K562 (cell line): ENCODE results near the gene ST3GAL3. TPM values are rescaled to one million over a fixed set of nuclear protein-coding genes. Genes with fewer than 3 reads are reported as not detected.

ENCODE experiments used
- ATAC-seq: fragments of 200-7000 bp; cut with Tn5 transposase; 3 replicates; pipeline ENCODE4 v1.9.1; 2020; ENCODE audit warnings: moderate library complexity
- BruUV-seq: library from RNA; stranded (reverse); fragments of 400-500 nt; replicated peaks from 2 replicates; lab custom pipeline; 2021; lab: Mats Ljungman, UMichigan
- CTCF ChIA-PET: fragments of 300-600 bp; formaldehyde crosslinking; extraction: SDS; loops from one replicate; lab custom pipeline; 2021; ENCODE audit warnings: low intra/inter-chr PET ratio; lab: Yijun Ruan, JAX
- POLR2A ChIA-PET: fragments of 300-600, 350-650 bp; sonication (Branson Sonifier 250); formaldehyde crosslinking; extraction: SDS; loops from one replicate; lab custom pipeline; 2021; ENCODE audit warnings: antibody characterized with exemption, inconsistent platforms; lab: Yijun Ruan, JAX
- DNase-seq, 4 experiments: peaks; one replicate each; pipeline versions ENCODE4 v3.0.0 to v3.0.0-alpha.2; 2011 to 2018; ENCODE audit warnings: low spot score in 3 of 4, mixed read lengths in 3 of 4; ENCODE audit errors: extremely low read depth in 1 of 4
- FAIRE-seq: peaks from 2 replicates; lab custom pipeline; 2011; peaks lifted over from hg19 to GRCh38; lab: Jason Lieb, UNC
- H2AFZ ChIP-seq: 2 replicates; pipeline ENCODE4 v1.6.0; 2011; ENCODE audit warnings: low read depth, low read length, control low read depth, inconsistent platforms
- H3K27ac ChIP-seq: fragments of 200-600 bp; 3 replicates; pipeline ENCODE4 v1.8.0; 2011; ENCODE audit warnings: low read depth, mild to moderate bottlenecking, control low read depth, inconsistent platforms, low read length, moderate library complexity, mixed read lengths; ENCODE audit errors: extremely low read depth
- H3K27me3 ChIP-seq, 2 experiments: fragments of 300-600 bp in 1 of 2; 2 replicates in 1 of 2; 3 replicates in 1 of 2; pipeline versions ENCODE4 v1.6.0 to v1.8.0; 2011; ENCODE audit warnings: inconsistent platforms in 2 of 2, low read length in 2 of 2, mild to moderate bottlenecking in 1 of 2, mixed read lengths in 1 of 2, moderate library complexity in 1 of 2; ENCODE audit not compliant: control insufficient read depth in 2 of 2, insufficient read depth in 2 of 2
- H3K36me3 ChIP-seq: fragments of 300-600 bp; 3 replicates; pipeline ENCODE4 v1.8.0; 2011; ENCODE audit warnings: mild to moderate bottlenecking, low read length, inconsistent platforms; ENCODE audit not compliant: control insufficient read depth, insufficient read depth
- H3K4me1 ChIP-seq, 2 experiments: fragments of 200-600 bp in 1 of 2; replicated peaks in 1 of 2; 2 replicates in 1 of 2; 3 replicates in 1 of 2; pipeline versions ENCODE4 v1.5.1 to v1.8.0; 2011; ENCODE audit warnings: inconsistent platforms in 2 of 2, low read length in 2 of 2, mild to moderate bottlenecking in 1 of 2, mixed read lengths in 1 of 2, moderate library complexity in 1 of 2; ENCODE audit not compliant: control insufficient read depth in 2 of 2, insufficient read depth in 2 of 2
- H3K4me2 ChIP-seq: 2 replicates; pipeline ENCODE4 v1.6.1; 2011; ENCODE audit warnings: low read length, control low read depth, inconsistent platforms, mixed read lengths; ENCODE audit not compliant: insufficient read depth
- H3K4me3 ChIP-seq: fragments of 200-600 bp; sonication (generic), shearing (Covaris generic); 2 replicates; pipeline ENCODE4 v1.5.1; 2016; ENCODE audit warnings: control low read depth, inconsistent platforms
- H3K79me2 ChIP-seq: fragments of 200-600 bp; 3 replicates; pipeline ENCODE4 v1.8.0; 2011; ENCODE audit warnings: low read length, inconsistent platforms; ENCODE audit not compliant: control insufficient read depth, insufficient read depth
- H3K9ac ChIP-seq, 2 experiments: 2 replicates each; pipeline versions ENCODE4 v1.6.0 to v1.6.1; 2011; ENCODE audit warnings: low read depth in 2 of 2, low read length in 2 of 2, control low read depth in 1 of 2, inconsistent platforms in 1 of 2, mild to moderate bottlenecking in 1 of 2, mixed read lengths in 1 of 2; ENCODE audit not compliant: insufficient read depth in 1 of 2
- H3K9me1 ChIP-seq: one replicate; pipeline ENCODE4 v1.6.0; 2011; ENCODE audit warnings: inconsistent platforms, mild to moderate bottlenecking, low read length, moderate library complexity; ENCODE audit not compliant: control insufficient read depth, insufficient read depth
- H3K9me3 ChIP-seq: replicated peaks from 2 replicates; pipeline ENCODE4 v1.5.1; 2011; ENCODE audit warnings: low read depth, low read length, inconsistent platforms; ENCODE audit not compliant: control insufficient read depth, insufficient read depth
- H4K20me1 ChIP-seq: replicated peaks from 2 replicates; pipeline ENCODE4 v1.6.1; 2011; ENCODE audit warnings: low read length, inconsistent platforms, mixed read lengths; ENCODE audit not compliant: control insufficient read depth, insufficient read depth
- ARID3A ChIP-seq: IDR thresholded peaks from 2 replicates; pipeline ENCODE4 v1.6.1; 2012; ENCODE audit warnings: low read depth, low read length, improper control_type of control experiment, borderline replicate concordance
- ARID4B ChIP-seq: sonication (generic); formaldehyde crosslinking; IDR thresholded peaks from 2 replicates; pipeline ENCODE4 v1.8.0; 2022; ENCODE audit warnings: mild to moderate bottlenecking, missing genetic modification reagents
- ATF3 ChIP-seq, 2 experiments: fragments of 450-650 bp in 1 of 2; sonication (generic) in 1 of 2; formaldehyde crosslinking in 1 of 2; IDR thresholded peaks in 1 of 2; conservative IDR thresholded peaks in 1 of 2; 2 replicates each; pipeline versions ENCODE4 v1.6.1 to v1.8.1; 2016 to 2023; ENCODE audit warnings: mild to moderate bottlenecking in 2 of 2, moderate library complexity in 2 of 2, inconsistent platforms in 1 of 2, missing genetic modification reagents in 1 of 2
- CEBPB ChIP-seq: fragments of 450-650 bp; IDR thresholded peaks from 2 replicates; pipeline ENCODE4 v1.6.1; 2016; ENCODE audit warnings: missing genetic modification characterization, missing compliant biosample characterization
- CEBPG ChIP-seq, 3 experiments: fragments of 200-800 bp in 1 of 3; sonication (Bioruptor generic) in 1 of 3; sonication (generic) in 1 of 3; formaldehyde crosslinking in 1 of 3; IDR thresholded peaks in 2 of 3; conservative IDR thresholded peaks in 1 of 3; 2 replicates each; pipeline versions ENCODE4 v1.6.1 to v1.8.0; 2016 to 2022; ENCODE audit warnings: missing compliant biosample characterization in 2 of 3, missing genetic modification characterization in 2 of 3, mild to moderate bottlenecking in 1 of 3, missing genetic modification reagents in 1 of 3
- CHD1 ChIP-seq: fragments of 200-600 bp; sonication (generic); IDR thresholded peaks from one replicate; pipeline ENCODE4 v1.6.1; 2012; ENCODE audit warnings: mild to moderate bottlenecking, moderate library complexity, low read length, inconsistent platforms
- FOXA3 ChIP-seq, 2 experiments: fragments of 450-650 bp in 1 of 2; sonication (generic) in 1 of 2; formaldehyde crosslinking; IDR thresholded peaks in 1 of 2; conservative IDR thresholded peaks in 1 of 2; 2 replicates each; pipeline versions ENCODE4 v1.4.0 to v1.8.0; 2020 to 2022; ENCODE audit warnings: mild to moderate bottlenecking in 2 of 2, missing genetic modification reagents in 1 of 2
- GABPB2 ChIP-seq: fragments of 250-450 bp; sonication (Bioruptor Pico); conservative IDR thresholded peaks from 2 replicates; pipeline ENCODE4 v1.5.1; 2021; ENCODE audit warnings: mild to moderate bottlenecking
- OTX1 ChIP-seq: fragments of 450-650 bp; formaldehyde crosslinking; IDR thresholded peaks from 2 replicates; pipeline ENCODE4 v1.4.0; 2022; ENCODE audit warnings: mild to moderate bottlenecking
- RFX7 ChIP-seq: fragments of 250-450 bp; sonication (Bioruptor Pico); IDR thresholded peaks from 2 replicates; pipeline ENCODE4 v1.5.1; 2021; ENCODE audit warnings: mild to moderate bottlenecking
- WGBS: fragments of 100-300 bp; shearing (Covaris generic); methylation state at CpG from one replicate; pipeline ENCODE4 v1.1.6; 2016; ENCODE audit warnings: low coverage, mixed read lengths; ENCODE audit not compliant: insufficient coverage; ENCODE audit errors: missing lambda C conversion rate; 5-methylcytosine and 5-hydroxymethylcytosine counted together
- in situ Hi-C: fragments of 300-500 bp; cut with MboI; formaldehyde crosslinking; loops from 4 replicates; pipeline ENCODE4 v1.15.0; 2018; ENCODE audit warnings: inconsistent platforms, mixed read lengths
- intact Hi-C: fragments of 100-400 bp; cut with micrococcal nuclease; formaldehyde crosslinking; loops from 2 replicates; pipeline ENCODE4 v1.14.2; 2022
- polyA plus RNA-seq, 8 experiments: library from polyadenylated mRNA; depleted of rRNA in 4 of 8; stranded (reverse) in 5 of 8; unstranded in 3 of 8; fragments of >200 nt; fragmentation: Nextera tagmentation in 2 of 8; fragmentation: Illumina TruSeq in 1 of 8; extraction: Ambion mirVana in 2 of 8; extraction: Trizol in 1 of 8; gene quantifications; 2 replicates each; pipeline versions ENCODE4 v1.2.1 to v1.2.3, GENCODE V29; 2011 to 2014; ENCODE audit warnings: inconsistent platforms in 1 of 8, missing spikeins in 1 of 8
- total RNA-seq, 7 experiments: library from RNA; depleted of rRNA in 6 of 7; stranded (reverse); fragments of >200 nt in 6 of 7; fragmentation: Illumina TruSeq in 2 of 7; extraction: Trizol in 2 of 7; gene quantifications; 2 replicates each; pipeline versions ENCODE4 v1.2.1 to v1.2.3, GENCODE V29; 2011 to 2021; ENCODE audit warnings: low replicate concordance in 1 of 7

The ST3GAL3 gene
- total and polyA plus RNA-seq, 9 of the 15 experiments (the other 6 are each of a cell fraction or from before 2014, with no cell fraction given): 1.2 to 18.9 (median 11.0) TPM

GRCh38 chr1:43978264-43978550 lies 270.9 kb downstream of the ST3GAL3 start:
- CTCF ChIA-PET: no interaction called here
- POLR2A ChIA-PET: interaction anchor here (0.6 to 1.8 kb wide), 9 partner anchors 11 to 654 kb away, joined by 3 to 10 read pairs (median 3); partner anchors contain the start of gene CCDC24
- Histone ChIP-seq H3K27me3 (no peaks in the 10 kb centered on the region), H3K9me1 (peaks cover 21% of the 10 kb centered on the region), H3K9ac (peak overlapping the region; percentile 62 to 97; a peak in 3 of 4 replicates), H3K4me2 (peak overlapping the region; percentile 79), H3K79me2 (peaks cover 81% of the 10 kb centered on the region), H3K4me1 (peaks cover 52 to 86% of the 10 kb centered on the region in 2 experiments)
- no TSS peak for BruUV-seq
- intact Hi-C loops (no loop called here), in situ Hi-C loops (no loop called here)
- TF ChIP-seq ARID4B (CRISPR knock-in tag) (peak; percentile 57; the same call in 1 of the 2 replicates), FOXA3 (CRISPR knock-in tag; conservative IDR thresholded peaks at IDR 0.05 in 1 of 2, IDR thresholded peaks at IDR 0.05 in 1 of 2) (0 out of 4 replicates have a peak, but pooled peaks of 1 of the 2 experiments have one; percentile 17), GABPB2 (CRISPR knock-in tag) (0 out of 2 replicates have a peak, but pooled peaks have one; percentile 47), CEBPB (tag) (peak; percentile 80), RFX7 (no peak), CHD1 (peak; percentile 7), OTX1 (CRISPR knock-in tag) (no peak), ARID3A (no peak), ATF3 (IDR thresholded peaks at IDR 0.05) (peak; percentile 50), ATF3 (CRISPR knock-in tag; conservative IDR thresholded peaks at IDR 0.05) (no peak), CEBPG (CRISPR knock-in tag; IDR thresholded peaks at IDR 0.05) (peak; percentile 60; the same call in 1 of the 2 replicates), CEBPG (tag; conservative IDR thresholded peaks at IDR 0.05 in 1 of 2, IDR thresholded peaks at IDR 0.05 in 1 of 2) (no peak)
- TF ChIP-seq, all 486 proteins: peak for 7
- H4K20me1 ChIP-seq: peaks cover 33% of the 10 kb centered on the region
- ATAC-seq (no peak), DNase-seq (no peak), FAIRE-seq (no peak)
- H3K27ac ChIP-seq: peak overlapping the region; percentile 54; the same call in 1 of the 3 replicates
- no peak overlapping the region for H2AFZ ChIP-seq
- H3K36me3 ChIP-seq: peaks cover 65% of the 10 kb centered on the region
- peak overlapping the region; percentile 58 for H3K4me3 ChIP-seq
- 64% methylated on average over 5 of the region's 5 CpGs for WGBS
- H3K9me3 ChIP-seq: no peaks in the 10 kb centered on the region
